ENCODE data around the gene ABAT. TPM values are rescaled to one million over a fixed set of nuclear protein-coding genes. Genes with fewer than 3 reads are reported as not detected.

Gene ABAT
- total and polyA plus RNA-seq, 2 donors (not counting 1 experiment from before 2014, with no cell fraction given): 6.2 to 14.3 TPM

DNA sequence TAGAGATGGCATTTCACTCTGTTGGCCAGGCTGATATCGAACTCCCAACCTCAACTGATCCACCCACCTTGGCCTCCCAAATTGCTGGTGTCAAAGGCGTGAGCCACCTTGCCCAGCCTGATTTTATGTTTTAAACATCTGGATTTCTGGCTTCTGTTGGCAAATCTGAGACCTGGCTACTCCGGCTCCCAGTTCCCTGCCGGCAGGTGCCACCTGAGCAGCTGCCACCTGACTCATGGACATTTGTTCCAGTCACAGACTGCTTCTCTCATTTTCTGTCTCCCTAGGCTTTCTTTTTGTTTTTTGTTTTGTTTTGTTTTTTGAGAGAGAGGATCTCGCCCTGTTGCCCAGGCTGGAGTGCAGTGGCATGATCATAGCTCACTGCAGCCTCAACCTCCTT lies 132.8 kb downstream of the ABAT start:
- ATAC-seq (ENCODE audit: low read depth) (no peak), DNase-seq (no peak)
- WGBS (ENCODE audit: insufficient coverage): 100% methylated on average over 4 of the region's 5 CpGs
- Histone ChIP-seq H3K36me3 (replicated peaks in 1 of 2; ENCODE audit: control extremely low read depth in 1 of 2, control insufficient read depth in 1 of 2, extremely low read depth in 1 of 2, insufficient read depth in 2 of 2, low read length in 1 of 2) (peaks cover 0 to 82% of the 10 kb centered on the region in 2 experiments), H3K4me2 (replicated peaks; ENCODE audit: low read depth, low read length, poor library complexity, severe bottlenecking) (no peak overlapping the region), H3K9me3 (ENCODE audit: control extremely low read depth in 1 of 3, control insufficient read depth in 2 of 3, insufficient read depth in 1 of 3, low read length in 2 of 3) (no peaks in the 10 kb centered on the region), H2AFZ (ENCODE audit: insufficient read depth, low read depth, low read length, poor library complexity, severe bottlenecking) (no peak overlapping the region), H3K4me1 (ENCODE audit: control insufficient read depth in 2 of 2, insufficient read depth in 2 of 2, low read length in 2 of 2) (no peaks in the 10 kb centered on the region), H3K4me3 (ENCODE audit: control extremely low read depth in 1 of 5, extremely low read depth in 1 of 5, insufficient read depth in 1 of 5, low read depth in 2 of 5, low read length in 4 of 5) (no peak overlapping the region), H4K20me1 (ENCODE audit: control insufficient read depth, insufficient read depth, low read length, poor library complexity, severe bottlenecking) (peaks cover 5% of the 10 kb centered on the region), H3K79me2 (ENCODE audit: control insufficient read depth, insufficient read depth, low read length) (peaks cover 31% of the 10 kb centered on the region), H3K27ac (ENCODE audit: low read length in 2 of 2) (no peak overlapping the region), H3K9ac (ENCODE audit: low read length) (no peak overlapping the region), H3K27me3 (replicated peaks in 1 of 4; ENCODE audit: control extremely low read depth in 1 of 4, control insufficient read depth in 3 of 4, insufficient read depth in 4 of 4, low read length in 3 of 4) (no peaks in the 10 kb centered on the region)
- Mint-ChIP-seq H3K27me3 (no peaks in the 10 kb centered on the region), H3K27ac (no peak overlapping the region), H3K4me3 (no peak overlapping the region), H3K9me3 (ENCODE audit: insufficient read depth) (no peaks in the 10 kb centered on the region), H3K4me1 (no peaks in the 10 kb centered on the region)
- POLR2A ChIA-PET: no interaction called here
- CTCF ChIA-PET: no interaction called here
- no peak for TF ChIP-seq EZH2 (IDR thresholded peaks at IDR 0.05; ENCODE audit: borderline replicate concordance, insufficient read depth, low read depth, low read length, poor library complexity, severe bottlenecking)
- TF ChIP-seq, protein P1, sequence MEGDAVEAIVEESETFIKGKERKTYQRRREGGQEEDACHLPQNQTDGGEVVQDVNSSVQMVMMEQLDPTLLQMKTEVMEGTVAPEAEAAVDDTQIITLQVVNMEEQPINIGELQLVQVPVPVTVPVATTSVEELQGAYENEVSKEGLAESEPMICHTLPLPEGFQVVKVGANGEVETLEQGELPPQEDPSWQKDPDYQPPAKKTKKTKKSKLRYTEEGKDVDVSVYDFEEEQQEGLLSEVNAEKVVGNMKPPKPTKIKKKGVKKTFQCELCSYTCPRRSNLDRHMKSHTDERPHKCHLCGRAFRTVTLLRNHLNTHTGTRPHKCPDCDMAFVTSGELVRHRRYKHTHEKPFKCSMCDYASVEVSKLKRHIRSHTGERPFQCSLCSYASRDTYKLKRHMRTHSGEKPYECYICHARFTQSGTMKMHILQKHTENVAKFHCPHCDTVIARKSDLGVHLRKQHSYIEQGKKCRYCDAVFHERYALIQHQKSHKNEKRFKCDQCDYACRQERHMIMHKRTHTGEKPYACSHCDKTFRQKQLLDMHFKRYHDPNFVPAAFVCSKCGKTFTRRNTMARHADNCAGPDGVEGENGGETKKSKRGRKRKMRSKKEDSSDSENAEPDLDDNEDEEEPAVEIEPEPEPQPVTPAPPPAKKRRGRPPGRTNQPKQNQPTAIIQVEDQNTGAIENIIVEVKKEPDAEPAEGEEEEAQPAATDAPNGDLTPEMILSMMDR (IDR thresholded peaks at IDR 0.05): no peak
- intact Hi-C loops (cut with micrococcal nuclease): no loop called here

DNA sequence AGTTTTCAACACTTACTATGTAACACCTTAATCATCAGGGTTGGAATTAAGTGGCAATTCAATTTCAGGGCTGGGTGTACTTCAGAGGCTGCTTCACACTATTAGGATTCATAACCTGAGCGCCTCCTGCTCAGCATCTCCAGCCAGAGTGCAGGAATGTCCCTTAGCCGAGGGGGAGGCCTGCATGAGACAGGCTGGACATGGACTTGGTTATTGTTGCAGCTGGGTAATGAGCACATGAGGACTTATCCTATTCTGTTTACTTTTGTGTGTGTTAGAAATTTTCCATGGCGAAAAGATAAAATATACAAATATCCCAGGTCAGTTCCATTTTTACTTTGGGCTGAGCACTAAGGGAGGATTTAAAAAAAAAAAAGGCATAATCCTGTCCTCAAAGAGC lies 133.6 kb downstream of the ABAT start:
- H3K4me1 Mint-ChIP-seq: no peaks in the 10 kb centered on the region
- no peak overlapping the region for H3K27ac Mint-ChIP-seq
- no peaks in the 10 kb centered on the region for H3K27me3 ChIP-seq (replicated peaks in 1 of 4; ENCODE audit: control extremely low read depth in 1 of 4, control insufficient read depth in 3 of 4, insufficient read depth in 4 of 4, low read length in 3 of 4)
- no peak for ATAC-seq (ENCODE audit: low read depth)
- H3K36me3 ChIP-seq (replicated peaks in 1 of 2; ENCODE audit: control extremely low read depth in 1 of 2, control insufficient read depth in 1 of 2, extremely low read depth in 1 of 2, insufficient read depth in 2 of 2, low read length in 1 of 2): peaks cover 0 to 83% of the 10 kb centered on the region in 2 experiments
- H3K27ac ChIP-seq (ENCODE audit: low read length in 2 of 2): no peak overlapping the region
- H4K20me1 ChIP-seq (ENCODE audit: control insufficient read depth, insufficient read depth, low read length, poor library complexity, severe bottlenecking): peaks cover 5% of the 10 kb centered on the region
- no peaks in the 10 kb centered on the region for H3K4me1 ChIP-seq (ENCODE audit: control insufficient read depth in 2 of 2, insufficient read depth in 2 of 2, low read length in 2 of 2)
- H3K4me2 ChIP-seq (replicated peaks; ENCODE audit: low read depth, low read length, poor library complexity, severe bottlenecking): no peak overlapping the region
- no peak overlapping the region for H3K4me3 Mint-ChIP-seq
- H3K9ac ChIP-seq (ENCODE audit: low read length): no peak overlapping the region
- TF ChIP-seq, protein P1 (IDR thresholded peaks at IDR 0.05): no peak
- no peak for TF ChIP-seq EZH2 (IDR thresholded peaks at IDR 0.05; ENCODE audit: borderline replicate concordance, insufficient read depth, low read depth, low read length, poor library complexity, severe bottlenecking)
- POLR2A ChIA-PET: no interaction called here
- H3K79me2 ChIP-seq (ENCODE audit: control insufficient read depth, insufficient read depth, low read length): peaks cover 22% of the 10 kb centered on the region
- H3K9me3 Mint-ChIP-seq (ENCODE audit: insufficient read depth): no peaks in the 10 kb centered on the region
- 100% methylated on average over 2 of the region's 3 CpGs for WGBS (ENCODE audit: insufficient coverage)
- CTCF ChIA-PET: no interaction called here
- no peak for DNase-seq
- no peaks in the 10 kb centered on the region for H3K9me3 ChIP-seq (ENCODE audit: control extremely low read depth in 1 of 3, control insufficient read depth in 2 of 3, insufficient read depth in 1 of 3, low read length in 2 of 3)
- H3K27me3 Mint-ChIP-seq: no peaks in the 10 kb centered on the region
- intact Hi-C loops (cut with micrococcal nuclease): no loop called here
- no peak overlapping the region for H3K4me3 ChIP-seq (ENCODE audit: control extremely low read depth in 1 of 5, extremely low read depth in 1 of 5, insufficient read depth in 1 of 5, low read depth in 2 of 5, low read length in 4 of 5)
- H2AFZ ChIP-seq (ENCODE audit: insufficient read depth, low read depth, low read length, poor library complexity, severe bottlenecking): no peak overlapping the region

All from B cell (primary cell).